ENCODE measurements around the gene ABCA4. TPM values are rescaled to one million over a fixed set of nuclear protein-coding genes. Genes with fewer than 3 reads are reported as not detected.

The ABCA4 gene
- polyA plus RNA-seq, 5 donors = 0.73 to 1.9 (median 0.81) TPM

DNA sequence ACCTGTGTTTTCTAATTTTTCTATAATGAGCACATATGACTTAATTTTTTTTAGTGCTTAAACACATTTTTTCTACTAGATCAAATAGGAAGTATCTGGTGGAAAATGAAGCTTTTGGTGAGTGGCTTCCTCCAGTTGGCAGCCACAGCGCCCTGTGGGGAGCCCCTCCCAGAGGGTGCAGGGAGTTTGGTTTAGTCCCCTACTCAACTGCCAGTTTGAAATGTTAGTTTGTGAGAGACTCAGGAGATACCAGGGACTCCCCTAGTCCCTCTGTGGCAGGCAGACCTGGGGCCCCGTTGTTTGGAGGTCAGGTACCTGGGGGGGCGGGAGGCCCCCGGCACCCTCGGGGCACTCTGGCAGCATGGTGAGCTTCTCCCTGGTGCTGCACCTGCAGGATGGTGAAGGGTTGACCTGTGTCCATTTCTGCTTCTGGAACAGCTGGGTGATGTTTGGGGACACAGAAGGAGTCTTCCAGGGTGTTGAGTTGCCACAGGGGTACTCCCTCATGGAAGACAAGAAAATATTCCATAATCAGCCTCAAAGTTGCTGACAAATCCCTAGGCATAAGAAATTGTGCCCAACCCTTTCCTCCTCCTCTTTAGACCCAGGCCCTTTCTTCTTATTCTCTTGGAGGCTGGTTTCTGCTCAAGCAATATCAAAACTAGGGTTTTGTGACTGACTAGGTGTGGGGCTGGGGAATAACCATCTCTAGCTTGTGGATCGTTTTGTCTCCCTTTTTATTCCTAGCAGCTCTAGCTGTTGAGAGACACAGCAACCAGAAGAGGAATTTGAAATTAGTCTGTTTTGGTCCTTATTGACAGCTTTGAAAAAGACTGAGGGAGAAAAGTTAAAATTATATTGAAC lies 91.6 kb downstream of the ABCA4 start:
- no peak for DNase-seq

DNA sequence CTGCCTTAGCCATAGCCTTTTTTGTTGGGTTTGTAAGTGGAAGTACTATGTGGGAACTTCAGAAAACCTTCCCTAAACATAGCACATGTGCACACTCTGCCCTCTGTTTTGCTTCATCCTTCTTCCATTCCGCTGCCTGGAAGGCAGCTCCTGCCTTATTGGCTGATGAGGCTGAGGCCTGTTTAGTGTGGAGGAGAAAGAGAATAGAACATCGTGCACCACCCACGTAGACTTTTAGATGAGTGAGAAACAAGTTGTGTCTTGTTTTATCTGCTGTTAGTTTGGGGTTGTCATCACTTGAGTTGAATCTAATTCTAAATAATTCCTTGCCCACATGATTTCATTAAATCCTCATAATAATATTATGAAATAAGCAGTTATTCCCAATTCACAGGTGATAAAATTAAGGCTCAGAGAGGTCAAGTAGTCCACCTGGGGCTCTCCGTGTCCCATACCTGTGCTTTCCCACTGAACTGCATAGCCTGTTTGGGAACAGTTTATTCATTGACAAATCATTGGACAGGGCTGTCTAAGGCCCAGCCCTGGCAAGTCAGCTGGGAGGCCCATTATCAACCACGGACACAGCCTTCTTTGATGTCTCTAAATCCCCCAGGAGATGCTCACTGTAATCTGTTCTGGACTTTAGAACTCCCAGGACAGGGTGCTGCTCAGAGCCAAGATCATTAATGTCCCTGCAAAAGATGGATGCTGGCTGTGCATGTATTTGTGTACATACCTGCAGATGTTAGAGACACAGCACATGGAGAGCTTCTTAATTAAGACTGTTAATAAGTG lies 93.0 kb downstream of the ABCA4 start:
- DNase-seq = no peak

DNA sequence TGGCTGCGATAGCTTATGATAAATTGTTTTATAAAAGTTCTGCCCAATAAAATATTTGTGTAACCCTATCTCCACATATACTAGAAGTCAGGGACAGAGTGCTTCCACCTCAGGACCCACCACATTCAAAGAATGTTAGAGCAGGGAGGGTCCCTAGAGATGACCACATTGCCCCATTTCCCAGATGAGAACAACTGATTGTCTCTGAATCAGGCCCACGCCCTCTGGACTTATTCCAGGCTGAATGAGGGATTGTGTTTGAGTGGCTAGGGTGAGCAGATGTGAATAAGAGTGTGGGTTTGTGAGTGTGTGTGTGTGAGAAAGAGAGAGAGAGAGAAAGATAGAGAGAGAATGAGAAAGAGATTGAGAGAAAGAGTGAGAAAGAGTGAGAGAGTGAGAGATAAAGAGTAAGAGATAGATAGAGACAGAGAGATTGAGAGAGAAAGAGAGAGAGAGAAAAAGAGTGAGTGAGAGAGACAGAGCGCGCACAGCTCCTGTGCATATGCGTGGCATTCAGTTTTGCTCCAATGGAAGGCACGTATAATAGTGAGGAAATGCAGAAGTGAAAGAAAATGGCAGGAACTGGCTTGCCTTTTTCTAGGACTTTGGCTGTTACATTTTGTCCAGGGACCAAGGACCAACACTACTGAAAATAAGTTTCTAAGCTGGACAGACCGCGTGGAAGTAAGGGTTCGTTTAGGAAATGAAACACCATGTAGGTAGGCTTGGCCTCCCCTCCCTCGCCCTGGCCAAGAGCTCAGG lies 94.1 kb downstream of the ABCA4 start:
- no peak for DNase-seq

DNA sequence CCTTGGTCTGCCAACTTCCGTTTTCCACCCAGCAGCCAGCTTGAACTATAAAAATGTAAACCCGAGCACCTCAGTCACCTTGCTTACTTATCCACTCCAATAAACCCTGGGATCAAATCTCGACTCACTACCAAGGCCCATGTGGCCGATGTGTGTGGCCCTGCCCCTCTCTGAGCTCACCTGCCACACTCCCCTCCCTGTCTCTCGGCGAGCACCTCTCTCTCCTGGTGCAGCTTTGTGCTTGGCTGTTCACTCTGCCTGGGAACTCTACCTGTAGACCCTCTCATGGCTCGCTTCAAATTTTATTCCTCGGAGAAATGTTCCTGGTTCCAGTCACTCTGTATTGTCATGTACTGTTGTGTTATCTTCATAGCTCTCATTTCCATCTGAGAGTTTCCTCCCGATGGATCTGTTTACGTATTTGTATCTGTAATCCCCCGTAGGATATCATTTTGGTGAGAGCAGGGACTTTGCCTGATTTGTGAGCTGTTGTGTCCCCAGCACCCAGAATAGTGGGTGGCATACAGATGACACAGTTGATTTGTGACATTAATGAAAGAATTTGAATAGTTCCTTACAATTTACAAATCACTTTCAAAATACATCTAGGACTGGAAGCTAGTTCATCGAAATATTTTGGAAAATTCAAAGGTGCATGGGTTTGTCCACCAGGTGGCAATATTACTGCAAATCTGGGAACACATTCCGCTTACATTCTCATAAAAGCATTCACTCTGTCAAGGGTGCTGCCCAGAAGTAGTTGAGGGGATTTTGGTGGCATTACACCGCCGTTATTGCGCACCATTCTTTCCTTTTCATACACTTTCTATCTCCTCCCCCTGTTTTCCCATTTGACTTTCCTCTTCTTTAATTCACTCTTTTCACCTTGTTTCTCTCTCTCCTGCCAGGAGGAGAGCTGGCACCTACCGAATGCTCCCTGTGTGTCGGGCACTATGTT lies 95.3 kb downstream of the ABCA4 start:
- DNase-seq = peak in 1 of 2 donors; percentile 59

DNA sequence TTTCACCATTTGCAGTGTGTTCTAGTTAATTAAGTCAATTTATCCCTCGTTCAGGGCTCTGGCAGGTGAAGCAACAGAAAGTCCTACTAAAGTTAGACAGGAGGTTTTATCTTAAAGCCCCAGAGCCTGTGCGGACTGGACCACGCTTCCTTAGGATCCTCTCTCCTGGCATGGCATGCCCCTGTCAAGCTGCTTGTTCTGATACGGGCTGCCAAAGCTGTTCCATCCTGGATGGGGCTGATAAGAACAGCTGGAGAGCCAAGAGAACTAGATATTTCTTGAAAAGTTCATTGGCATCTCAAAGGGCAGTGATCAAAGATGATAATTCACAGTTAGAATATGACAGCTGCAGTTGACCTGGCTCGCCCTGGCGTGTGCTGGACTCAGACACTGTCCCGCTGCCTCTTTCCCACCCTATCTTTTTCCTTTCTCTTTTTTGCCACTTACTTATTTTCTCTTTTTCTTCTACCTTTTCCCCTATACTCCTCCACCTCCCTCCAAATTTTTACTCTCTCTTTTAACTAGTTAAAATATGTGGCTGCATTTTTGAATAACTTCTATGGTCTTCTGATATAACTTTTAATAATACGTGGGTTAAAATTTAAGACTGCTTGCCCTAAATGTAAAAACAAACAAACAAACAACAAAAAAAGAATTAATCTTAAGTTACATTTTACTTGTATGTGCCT lies 96.7 kb downstream of the ABCA4 start:
- no peak for DNase-seq

DNA sequence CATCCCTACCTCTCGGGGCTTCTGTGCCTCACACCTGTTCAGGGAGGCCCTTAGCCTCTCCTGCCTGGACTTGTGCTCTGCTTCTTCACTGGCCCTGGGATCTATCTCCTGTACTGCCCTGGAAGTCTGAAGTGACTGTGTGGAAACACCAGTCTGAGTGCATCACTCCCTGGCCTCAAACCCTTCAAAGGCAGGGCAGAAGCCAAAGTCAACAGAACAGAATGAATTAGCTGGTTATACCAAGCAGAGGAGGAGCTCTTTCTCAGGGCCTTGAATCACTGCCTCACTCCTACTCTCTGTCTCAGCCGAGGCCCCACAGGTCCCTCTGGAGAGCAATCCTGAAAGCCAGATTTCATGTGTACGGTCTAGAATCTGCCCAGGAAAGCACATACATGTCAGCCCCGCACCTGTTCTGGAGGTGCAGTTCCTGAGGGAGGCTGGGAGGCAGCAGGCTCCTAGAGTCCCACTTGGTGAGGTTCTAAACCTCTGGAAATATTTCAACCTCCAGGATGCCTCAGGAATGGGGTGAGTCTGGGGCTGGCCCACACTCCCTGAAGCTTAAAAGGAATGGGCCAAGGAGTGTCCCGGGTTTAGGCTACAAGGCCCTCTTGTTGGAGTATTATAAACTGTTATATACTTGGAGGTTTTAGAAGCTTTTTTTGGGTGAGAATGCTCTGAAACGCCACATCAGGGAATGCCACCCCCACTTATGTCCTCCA lies 98.3 kb downstream of the ABCA4 start:
- DNase-seq = no peak

DNA sequence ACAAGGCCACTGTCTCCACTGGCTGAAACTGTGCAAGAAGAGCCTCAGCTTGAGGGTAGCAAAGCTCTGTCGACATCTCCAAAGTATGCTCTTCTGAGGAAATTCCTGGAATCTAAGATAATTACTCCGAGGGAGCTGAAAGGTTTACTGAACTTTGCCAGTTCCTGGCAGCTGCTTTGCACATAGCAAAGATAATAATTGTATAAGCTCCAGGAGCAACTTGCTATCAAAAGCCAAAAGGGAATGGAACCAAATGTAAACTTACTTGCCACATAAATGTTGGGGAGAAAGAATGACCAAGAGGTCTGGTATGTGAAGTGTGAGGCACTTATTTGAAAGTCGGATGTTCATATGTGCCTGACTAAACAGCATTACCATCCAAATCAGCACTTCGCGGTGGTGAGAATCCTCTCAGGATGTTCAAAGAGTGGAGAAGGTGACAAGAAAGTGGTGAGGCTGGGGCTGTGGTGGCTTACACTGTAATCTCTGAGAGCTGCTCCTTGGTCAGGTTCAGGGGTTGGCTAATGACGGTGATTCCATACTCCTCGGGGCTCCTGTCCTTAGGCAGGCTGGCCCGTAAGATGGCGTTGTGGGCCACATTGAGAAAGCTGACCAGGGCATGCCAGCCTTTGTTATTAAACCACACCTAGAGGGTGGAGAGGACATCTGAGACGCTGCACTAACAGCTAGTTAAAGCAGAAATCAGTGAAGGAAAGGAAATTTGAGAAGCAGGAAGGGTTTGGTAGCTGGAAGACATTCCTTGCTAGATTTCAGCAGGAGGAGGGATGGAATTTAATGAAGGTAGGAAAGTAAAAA lies 100.0 kb downstream of the ABCA4 start:
- peak in 1 of 2 donors; percentile 39 for DNase-seq

DNA sequence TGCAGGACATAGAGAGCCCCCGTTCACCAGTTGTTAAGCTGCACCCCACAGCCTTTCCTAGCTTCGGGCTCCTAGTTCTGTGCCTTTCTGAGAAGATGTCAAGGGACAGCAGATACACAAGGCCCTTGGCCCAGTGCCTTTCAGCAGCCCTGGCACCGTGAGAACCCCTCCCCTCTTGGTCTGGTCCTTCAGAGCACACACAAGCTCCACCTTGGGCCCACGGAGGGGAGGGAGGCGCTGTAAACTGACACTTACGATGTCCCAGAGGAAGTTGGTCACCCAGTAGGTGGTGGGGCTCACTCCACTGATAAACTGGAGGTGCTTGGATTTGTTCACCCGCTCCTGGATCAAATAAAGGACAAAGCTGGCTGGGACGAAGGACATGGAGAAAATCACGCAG lies 101.6 kb downstream of the ABCA4 start:
- DNase-seq = no peak

DNA sequence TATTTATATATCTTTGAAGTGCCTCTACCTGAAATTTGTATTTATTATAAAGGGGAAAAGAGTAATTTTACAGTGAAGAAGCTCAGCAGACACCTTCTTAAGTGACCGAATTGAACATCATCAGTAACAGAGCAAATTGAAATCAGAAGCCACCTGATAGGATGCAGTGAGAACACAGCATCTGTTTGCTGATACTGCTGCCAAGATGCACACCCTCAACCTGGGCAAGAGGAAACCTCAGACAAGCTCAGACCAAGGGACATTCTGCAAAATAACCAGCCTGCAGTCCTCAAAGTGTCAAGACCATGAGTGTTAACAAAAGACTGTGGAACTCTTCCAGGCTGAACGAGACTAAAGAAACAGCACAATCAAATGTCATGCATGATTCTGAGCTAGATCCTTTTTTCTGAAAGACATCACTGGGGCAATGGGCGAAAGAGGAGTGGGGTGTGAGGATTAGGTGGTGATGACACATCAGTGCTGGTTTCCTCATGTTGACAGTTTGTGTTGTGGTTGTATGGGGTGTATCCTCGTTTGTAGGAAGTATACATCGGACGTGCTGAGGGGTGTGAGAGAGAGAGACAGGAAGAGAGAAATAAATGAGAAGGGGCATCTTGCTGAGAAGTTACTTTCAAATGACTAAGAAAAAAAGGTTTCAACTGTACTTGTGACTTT lies 103.7 kb downstream of the ABCA4 start:
- no peak for DNase-seq

DNA sequence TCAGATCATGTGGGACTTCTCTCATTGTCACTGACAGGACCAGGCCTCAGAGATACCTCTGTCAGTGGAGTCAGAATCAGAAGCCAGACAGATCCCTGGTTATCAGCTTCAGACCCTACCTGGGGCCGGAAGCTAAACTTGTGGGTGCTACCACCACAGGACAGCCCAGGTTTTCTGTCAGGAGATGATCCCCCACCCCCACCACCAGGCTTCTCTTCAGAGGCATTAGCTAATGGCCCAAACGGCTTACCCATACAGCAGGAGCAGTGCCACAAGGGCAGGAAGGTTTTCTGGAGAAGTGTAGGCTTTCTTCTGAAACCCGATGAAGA lies 105.5 kb downstream of the ABCA4 start:
- DNase-seq = no peak

DNA sequence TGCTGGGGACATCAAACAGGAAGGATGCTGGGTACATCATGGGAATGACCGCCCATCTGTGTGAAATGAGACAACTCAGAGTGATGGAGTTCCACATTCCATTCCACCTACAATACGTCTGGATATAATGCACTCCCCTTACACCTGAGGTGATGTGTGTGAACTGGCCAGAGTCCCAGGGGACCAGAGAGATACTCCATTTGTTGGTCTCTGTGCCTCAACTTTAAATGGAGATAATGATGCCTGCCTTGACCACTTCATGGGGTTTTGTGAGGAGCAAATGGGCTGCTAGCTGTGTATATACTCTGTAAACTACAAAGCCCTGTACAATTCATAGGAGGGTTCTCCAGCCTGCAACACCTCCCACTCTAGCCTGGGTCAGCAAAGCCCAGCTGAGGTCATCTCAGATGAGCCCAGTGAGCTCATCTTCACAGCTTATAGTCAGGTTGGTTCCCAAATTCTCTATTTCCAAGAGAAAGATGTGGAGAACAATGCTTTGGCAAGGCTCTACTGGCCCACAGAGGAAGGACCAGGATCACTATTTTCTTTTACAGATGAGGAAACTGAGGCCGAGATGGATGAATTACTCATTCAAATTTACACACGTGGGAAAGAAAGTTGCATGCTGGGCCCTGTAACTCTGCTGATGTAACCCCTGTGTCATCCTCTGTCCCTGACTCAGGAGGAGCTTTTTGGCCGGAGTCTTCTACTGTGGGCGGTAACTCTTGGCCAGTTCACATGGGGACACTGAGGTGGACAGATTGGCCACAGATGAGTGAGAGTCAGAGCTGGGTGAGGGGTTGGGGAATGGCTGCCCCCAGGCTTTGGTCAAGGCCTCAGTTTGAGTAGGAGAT lies 106.1 kb downstream of the ABCA4 start:
- DNase-seq = no peak

DNA sequence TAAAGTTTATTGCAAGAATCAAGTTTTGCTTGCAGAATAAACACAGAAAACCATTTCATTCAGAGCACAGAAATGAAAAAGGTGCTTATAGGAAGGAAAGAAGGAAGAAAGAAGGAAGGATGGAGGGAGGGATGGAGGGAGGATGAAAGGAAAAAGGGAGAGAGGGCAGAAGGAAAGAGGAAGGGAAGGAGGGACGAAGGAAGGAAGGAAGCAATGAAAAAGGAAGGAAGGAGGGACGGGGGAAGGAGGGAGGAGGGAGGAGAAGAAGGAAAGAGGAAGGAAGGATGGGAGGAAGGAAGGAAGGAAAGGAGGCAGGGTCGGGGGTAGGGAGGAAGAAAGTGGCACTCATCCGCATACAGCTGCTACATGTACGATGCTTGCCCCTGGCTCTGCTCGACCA lies 106.9 kb downstream of the ABCA4 start:
- no peak for DNase-seq

DNA sequence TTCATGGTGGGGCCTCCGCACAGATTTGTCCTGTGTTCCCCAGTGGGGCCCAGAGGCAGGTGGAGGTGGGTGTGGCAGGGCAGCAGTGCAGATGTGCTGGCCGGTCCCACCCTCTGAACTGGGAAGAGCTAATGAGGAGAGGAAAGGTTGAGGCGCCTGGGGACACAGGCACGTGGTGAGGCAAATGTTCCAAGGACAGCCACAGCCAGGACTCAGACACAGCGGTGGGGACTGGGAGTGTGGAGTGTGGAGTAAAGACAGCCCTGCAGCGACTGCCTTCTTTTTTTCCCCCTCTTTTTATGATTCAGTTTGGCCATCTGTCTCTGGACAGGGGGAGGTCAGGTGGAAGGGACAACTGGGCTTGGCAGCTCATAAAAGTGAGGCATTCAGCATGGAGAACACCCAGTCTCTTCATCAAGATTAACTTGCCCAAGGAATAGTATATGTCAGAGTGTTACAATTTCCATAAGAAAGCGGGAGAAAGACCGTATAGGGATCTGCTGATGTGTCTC lies 107.5 kb downstream of the ABCA4 start:
- no peak for DNase-seq

DNA sequence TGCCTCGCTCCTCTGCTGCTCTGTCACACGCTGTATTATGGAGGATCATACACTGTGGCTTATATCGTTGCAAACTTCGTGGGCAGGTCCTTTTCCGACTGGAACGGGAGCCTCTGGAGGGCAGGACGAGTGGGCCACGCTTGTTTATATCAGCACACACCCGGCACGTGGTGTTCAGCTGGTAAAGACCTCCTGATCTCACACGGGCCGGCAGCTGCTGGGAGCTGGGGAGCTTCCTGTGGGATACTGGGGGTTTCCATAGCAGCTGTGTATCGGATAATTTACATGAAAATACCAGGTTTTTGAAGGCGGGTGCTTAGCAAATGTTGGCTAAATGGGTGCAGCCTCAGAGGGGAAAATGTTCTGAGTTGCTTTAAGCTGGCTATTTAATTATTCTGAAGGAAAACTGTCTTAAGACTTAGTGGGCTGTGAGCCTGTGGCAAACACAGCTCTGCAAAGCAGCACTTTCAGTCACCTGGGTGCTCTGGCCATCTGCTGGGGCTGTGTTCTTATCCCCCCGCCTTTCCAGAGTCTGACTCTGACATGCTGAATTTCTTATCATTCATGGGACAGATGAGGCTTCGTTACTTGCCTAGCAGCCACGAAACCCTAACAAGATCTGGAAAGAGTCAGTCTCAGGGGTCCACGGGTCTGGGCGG lies 108.1 kb downstream of the ABCA4 start:
- no peak for DNase-seq

DNA sequence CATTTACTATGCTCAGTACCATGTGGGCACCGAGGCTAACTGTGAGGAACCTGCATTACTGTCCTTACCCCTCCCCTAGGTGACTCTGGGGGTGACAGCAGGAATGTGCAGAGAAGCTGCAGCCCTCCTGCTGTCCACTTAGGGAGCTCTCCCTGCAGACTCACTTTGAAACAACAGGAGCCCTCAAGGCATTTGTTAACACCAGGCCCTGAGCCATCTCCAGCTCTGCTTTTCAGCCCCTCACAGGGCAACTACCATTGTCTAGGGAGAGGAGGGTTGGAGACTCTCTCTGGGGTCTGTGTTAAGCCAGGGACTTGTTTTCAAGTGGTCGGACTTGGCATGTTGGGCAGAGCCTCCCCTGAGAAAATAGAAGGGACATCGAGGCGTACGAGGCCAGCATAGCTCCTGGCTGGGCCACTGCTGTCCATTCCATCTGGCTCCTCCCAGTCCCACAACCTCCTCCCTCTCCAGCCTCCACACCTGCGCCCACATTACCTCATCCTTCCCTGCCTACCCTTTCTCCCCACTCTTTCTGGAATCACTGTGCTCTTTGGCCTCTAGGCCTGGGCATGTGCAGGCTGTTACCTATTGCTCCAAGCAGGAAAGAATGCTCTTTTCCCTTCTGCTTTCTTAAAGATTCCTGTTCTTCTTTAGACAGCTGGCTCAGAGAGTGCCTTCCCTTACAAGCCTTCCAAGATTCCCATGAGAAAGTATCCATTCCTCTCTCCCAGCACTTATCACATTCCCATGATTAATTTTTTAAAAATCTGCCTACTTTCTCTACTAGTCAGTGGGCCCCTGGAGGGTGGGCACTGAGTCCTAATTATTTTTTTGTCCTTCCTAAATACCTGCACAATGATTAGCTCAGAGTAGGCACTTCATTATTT lies 109.0 kb downstream of the ABCA4 start:
- no peak for DNase-seq

DNA sequence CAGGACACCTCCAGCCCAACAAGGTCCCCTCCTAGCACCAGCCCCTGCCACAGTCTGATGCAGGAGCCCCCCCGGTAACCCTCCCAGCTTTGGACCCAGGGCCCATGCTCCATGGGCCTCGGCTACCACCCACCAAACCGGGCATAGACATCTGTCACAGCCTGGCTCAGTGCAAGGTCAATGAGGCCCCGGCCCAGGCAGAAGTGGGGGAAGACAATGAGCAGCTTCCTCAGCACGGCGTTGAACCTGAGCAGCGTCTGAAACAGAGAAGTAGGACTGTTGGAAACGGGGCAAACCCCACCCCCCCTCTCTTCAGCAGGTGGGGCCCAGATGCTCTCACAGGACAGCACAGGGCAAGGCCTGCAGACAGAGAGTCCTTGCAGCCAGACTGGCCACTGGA lies 109.8 kb downstream of the ABCA4 start:
- no peak for DNase-seq
